Upper lobe of right lung (tissue), 1 donor: ENCODE data around the gene MAGI2. TPM values are rescaled to one million over a fixed set of nuclear protein-coding genes. Genes with fewer than 3 reads are reported as not detected.

ENCODE experiments used
- ATAC-seq: fragments of 200-7000 bp; cut with Tn5 transposase; one replicate; pipeline ENCODE4 v1.9.1; 2020; ENCODE audit warnings: mild to moderate bottlenecking, moderate library complexity
- DNase-seq: peaks from one replicate; pipeline ENCODE4 v3.0.0-alpha.2; 2020
- H3K27ac ChIP-seq: fragments of 200-600 bp; one replicate; pipeline ENCODE4 v1.8.0; 2022
- H3K27me3 ChIP-seq: fragments of 200-600 bp; one replicate; pipeline ENCODE4 v1.8.0; 2022; ENCODE audit warnings: mild to moderate bottlenecking
- H3K36me3 ChIP-seq: fragments of 200-600 bp; one replicate; pipeline ENCODE4 v1.8.0; 2022
- H3K4me1 ChIP-seq: fragments of 200-600 bp; one replicate; pipeline ENCODE4 v1.8.0; 2022
- H3K4me3 ChIP-seq: fragments of 200-600 bp; one replicate; pipeline ENCODE4 v1.8.0; 2022; ENCODE audit warnings: mild to moderate bottlenecking
- H3K9me3 ChIP-seq: fragments of 200-600 bp; one replicate; pipeline ENCODE4 v1.8.0; 2022
- CTCF ChIP-seq: fragments of 200-600 bp; IDR thresholded peaks from one replicate; pipeline ENCODE4 v1.8.0; 2022; ENCODE audit warnings: antibody characterized with exemption
- intact Hi-C: fragments of 100-400 bp; cut with DNase I; formaldehyde crosslinking; loops from one replicate; pipeline ENCODE4 v1.11.0; 2022
- total RNA-seq: library from RNA; stranded (reverse); fragmentation: NEBNext Ultra II Directional; extraction: Animal tissue kit (Norgen Biotek cat#: 25700); gene quantifications from one replicate; pipeline ENCODE4 v1.2.1, GENCODE V29; 2021
- donor health status: DM: no; HTN: yes; CAD: no; lungs with severe emphysema.

The MAGI2 gene
- total RNA-seq, 1 donor from 2014 or later = 12.8 TPM

DNA sequence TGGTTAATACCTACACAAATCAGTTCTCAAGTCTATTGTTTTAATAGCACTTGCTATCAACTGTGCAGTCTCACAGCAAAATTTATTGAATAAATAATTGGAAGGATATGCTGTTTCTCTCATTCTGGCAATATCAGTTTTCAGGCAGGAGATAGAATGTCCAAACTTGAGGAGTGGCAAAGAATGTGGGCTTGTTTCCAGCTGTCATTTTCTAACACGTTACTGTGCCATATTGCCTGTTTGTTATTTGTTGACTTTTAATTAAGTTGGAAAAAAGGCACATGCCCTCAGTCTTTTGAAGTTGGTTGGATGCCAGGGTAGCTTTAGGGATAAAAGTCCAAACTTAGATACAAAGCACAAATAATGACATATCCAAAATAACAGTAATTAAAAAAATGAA lies 52.2 kb downstream of the MAGI2 start:
- Histone ChIP-seq H3K4me1 (peaks cover 3% of the 10 kb centered on the region), H3K27ac (no peak overlapping the region), H3K36me3 (no peaks in the 10 kb centered on the region), H3K4me3 (no peak overlapping the region), H3K27me3 (no peaks in the 10 kb centered on the region), H3K9me3 (no peaks in the 10 kb centered on the region)
- DNase-seq (no peak), ATAC-seq (no peak)
- intact Hi-C loops = no loop called here
- no peak for TF ChIP-seq CTCF

DNA sequence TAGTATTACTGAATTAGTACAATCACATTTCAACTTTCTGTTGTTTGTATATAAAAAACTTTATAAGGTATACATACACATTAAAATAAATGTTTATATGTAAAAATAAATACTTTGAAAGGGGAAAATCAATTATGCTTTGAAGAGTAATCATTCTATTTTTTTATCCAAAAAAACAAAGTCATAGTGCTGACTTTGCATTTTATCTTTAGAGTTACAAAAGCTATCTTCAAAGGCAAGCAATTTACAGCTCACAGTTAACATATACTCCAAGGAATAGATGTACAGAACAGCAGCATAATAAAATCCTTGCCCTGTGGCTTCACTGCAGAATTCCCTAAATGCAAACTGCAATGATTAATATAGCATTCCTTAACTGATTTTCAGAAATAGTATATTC lies 53.2 kb downstream of the MAGI2 start:
- Histone ChIP-seq H3K27me3 (no peaks in the 10 kb centered on the region), H3K9me3 (no peaks in the 10 kb centered on the region), H3K36me3 (no peaks in the 10 kb centered on the region), H3K4me1 (peaks cover 3% of the 10 kb centered on the region), H3K4me3 (no peak overlapping the region), H3K27ac (no peak overlapping the region)
- no peak for TF ChIP-seq CTCF
- ATAC-seq (no peak), DNase-seq (no peak)
- intact Hi-C loops = no loop called here

DNA sequence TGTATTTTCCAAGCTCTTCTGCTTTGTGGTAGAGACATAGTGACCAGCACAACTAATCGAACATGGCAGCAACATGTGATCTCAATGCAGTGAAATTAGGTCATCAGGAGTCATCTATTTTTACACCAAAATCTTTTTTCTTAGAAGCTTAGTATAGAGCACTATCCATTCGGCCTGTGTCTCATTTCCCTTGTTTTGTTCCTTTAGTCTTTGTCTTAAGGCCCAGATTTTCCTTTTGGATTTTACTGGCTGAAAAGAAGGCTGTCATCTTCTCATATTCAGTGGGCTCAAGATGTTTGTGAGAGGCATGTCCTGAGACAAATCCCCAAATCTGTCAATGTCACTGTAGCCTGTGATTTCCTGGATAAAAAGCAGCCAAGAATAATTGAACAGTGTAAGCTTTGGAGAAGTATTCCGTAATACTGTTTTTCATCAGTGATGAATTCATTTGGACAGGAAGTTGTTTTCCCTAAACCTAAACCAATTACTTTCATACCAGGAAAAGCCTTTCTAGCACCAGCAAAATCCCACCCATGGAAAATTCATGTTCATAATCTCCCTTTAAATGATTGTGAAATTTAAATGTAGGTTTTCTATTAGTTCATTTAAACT lies 55.2 kb downstream of the MAGI2 start:
- Histone ChIP-seq H3K9me3 (no peaks in the 10 kb centered on the region), H3K4me3 (no peak overlapping the region), H3K4me1 (no peaks in the 10 kb centered on the region), H3K27me3 (no peaks in the 10 kb centered on the region), H3K36me3 (no peaks in the 10 kb centered on the region), H3K27ac (no peak overlapping the region)
- intact Hi-C loops = no loop called here
- DNase-seq (no peak), ATAC-seq (no peak)
- TF ChIP-seq CTCF = no peak

- Histone ChIP-seq H3K4me3 (no peak overlapping the region), H3K27me3 (no peaks in the 10 kb centered on the region), H3K9me3 (no peaks in the 10 kb centered on the region), H3K27ac (no peak overlapping the region), H3K36me3 (no peaks in the 10 kb centered on the region), H3K4me1 (no peaks in the 10 kb centered on the region)
- ATAC-seq = no peak
- TF ChIP-seq CTCF = no peak
- DNase-seq = no peak
- intact Hi-C loops = no loop called here
Measured at GRCh38 chr7:79386688-79387422, 66.6 kb downstream of the MAGI2 start.

- Histone ChIP-seq H3K36me3 (no peaks in the 10 kb centered on the region), H3K4me1 (no peaks in the 10 kb centered on the region), H3K9me3 (no peaks in the 10 kb centered on the region), H3K4me3 (no peak overlapping the region), H3K27ac (no peak overlapping the region), H3K27me3 (no peaks in the 10 kb centered on the region)
- intact Hi-C loops = no loop called here
- TF ChIP-seq CTCF = no peak
- no peak for DNase-seq
- no peak for ATAC-seq
Measured at GRCh38 chr7:79381921-79382320, 71.5 kb downstream of the MAGI2 start.
